ENCODE data around the gene EME2.

GRCh38 chr16:1822801-1823200 is 50.2 kb downstream of the EME2 start:
- TF ChIP-seq CTCF (IDR thresholded peaks at IDR 0.05) (no peak), POLR2A (IDR thresholded peaks at IDR 0.05) (no peak)
